Cardiac septum (tissue), 1 donor: ENCODE measurements around the gene KRT7. TPM values are rescaled to one million over a fixed set of nuclear protein-coding genes. Genes with fewer than 3 reads are reported as not detected.

ENCODE experiments used
- DNase-seq: peaks from one replicate; pipeline ENCODE4 v3.0.0-alpha.2; 2020; ENCODE audit warnings: low spot score
- intact Hi-C: fragments of 100-400 bp; cut with DNase I; formaldehyde crosslinking; loops from one replicate; pipeline ENCODE4 v1.14.0; 2022
- total RNA-seq: library from RNA; stranded (reverse); fragmentation: NEBNext Ultra II Directional; extraction: Animal tissue kit (Norgen Biotek cat#: 25700); gene quantifications from one replicate; pipeline ENCODE4 v1.2.1, GENCODE V29; 2021
- donor health status: DM: no; HTN: no; CAD: no.

Gene KRT7
- total RNA-seq, 1 donor from 2014 or later, result 1.2 TPM

- DNase-seq, result no peak
- intact Hi-C loops, result no loop called here
Measured at GRCh38 chr12:52263761-52264434, 30.9 kb downstream of the KRT7 start.

- intact Hi-C loops, result no loop called here
Measured at GRCh38 chr12:52264435-52264825, 31.4 kb downstream of the KRT7 start.

GRCh38 chr12:52266514-52266913 is 33.5 kb downstream of the KRT7 start:
- DNase-seq, result no peak
- intact Hi-C loops, result no loop called here

More at GRCh38 chr12:52264435-52264825, 31.4 kb downstream of the KRT7 start:
- no peak for DNase-seq

- DNase-seq, result no peak
- intact Hi-C loops, result no loop called here
Measured at GRCh38 chr12:52267266-52267665, 34.2 kb downstream of the KRT7 start.

- no peak for DNase-seq
- intact Hi-C loops, result no loop called here
Measured at GRCh38 chr12:52267699-52268098, 34.7 kb downstream of the KRT7 start.

- intact Hi-C loops, result no loop called here
- peak; percentile 1 for DNase-seq
Measured at GRCh38 chr12:52268212-52268611, 35.2 kb downstream of the KRT7 start.

GRCh38 chr12:52270541-52271070 is 37.6 kb downstream of the KRT7 start:
- intact Hi-C loops, result no loop called here
- peak; percentile 27 for DNase-seq

GRCh38 chr12:52271158-52271557 is 38.1 kb downstream of the KRT7 start:
- intact Hi-C loops, result no loop called here
- no peak for DNase-seq

GRCh38 chr12:52274521-52275120 is 41.6 kb downstream of the KRT7 start, which contains the start of gene KRT86:
TSS of gene KRT86 (plus strand) at chr12:52274645. CDS start at chr12:52301917, 27,272 bp downstream.
- DNase-seq, result peak; percentile 47
- intact Hi-C loops, result loop anchor here (5.0 kb wide), 1 partner anchor 57 kb away; no protein-coding TSS in a partner anchor

GRCh38 chr12:52275686-52276085 is 42.6 kb downstream of the KRT7 start:
- DNase-seq, result peak; percentile 61
- intact Hi-C loops, result loop anchor here (5.0 kb wide), 1 partner anchor 58 kb away; no protein-coding TSS in a partner anchor

GRCh38 chr12:52277486-52278245 is 44.6 kb downstream of the KRT7 start:
- intact Hi-C loops, result loop anchor here (5.0 kb wide), 1 partner anchor 60 kb away; no protein-coding TSS in a partner anchor
- peak; percentile 50 for DNase-seq

GRCh38 chr12:52278575-52279421 is 45.8 kb downstream of the KRT7 start:
- intact Hi-C loops, result loop anchor here (5.0 kb wide), 1 partner anchor 61 kb away; no protein-coding TSS in a partner anchor
- DNase-seq, result peak; percentile 87

GRCh38 chr12:52279422-52280318 is 46.6 kb downstream of the KRT7 start:
- peak; percentile 27 for DNase-seq
- intact Hi-C loops, result loop anchor here (5.0 kb wide), 1 partner anchor 62 kb away; no protein-coding TSS in a partner anchor

- DNase-seq, result peak; percentile 46
- intact Hi-C loops, result no loop called here
Measured at GRCh38 chr12:52280319-52280795, 47.3 kb downstream of the KRT7 start.

GRCh38 chr12:52280796-52281560 is 47.9 kb downstream of the KRT7 start:
- peak; percentile 73 for DNase-seq
- intact Hi-C loops, result no loop called here

GRCh38 chr12:52284562-52285171 is 51.6 kb downstream of the KRT7 start:
- intact Hi-C loops, result no loop called here
- DNase-seq, result no peak
